Caco-2 (cell line): ENCODE measurements around the gene PPP1R2. TPM values are rescaled to one million over a fixed set of nuclear protein-coding genes. Genes with fewer than 3 reads are reported as not detected.

Experiments used
- BruUV-seq: library from RNA; stranded (reverse); fragments of 400-500 nt; replicated peaks from 2 replicates; lab custom pipeline; 2021; lab: Mats Ljungman, UMichigan
- CTCF ChIA-PET: fragments of 300-600 bp; sonication (Branson Sonifier 250); formaldehyde crosslinking; loops from one replicate; lab custom pipeline; 2022; ENCODE audit warnings: antibody characterized with exemption; lab: Charles Lee
- POLR2A ChIA-PET: fragments of 300-600 bp; sonication (Branson Sonifier 250); formaldehyde crosslinking; loops from one replicate; lab custom pipeline; 2022; ENCODE audit warnings: antibody characterized with exemption; lab: Charles Lee
- DNase-seq, 2 experiments: peaks; one replicate each; pipeline versions ENCODE4 v3.0.0 to v3.0.0-alpha.2; 2020 to 2022
- H3K27me3 ChIP-seq: replicated peaks from 2 replicates; pipeline ENCODE4 v1.6.0; 2011; ENCODE audit warnings: low read length; ENCODE audit not compliant: control insufficient read depth, insufficient read depth
- H3K36me3 ChIP-seq: 2 replicates; pipeline ENCODE4 v1.5.1; 2011; ENCODE audit warnings: low read length; ENCODE audit not compliant: control insufficient read depth, insufficient read depth
- H3K4me1 ChIP-seq: fragments of 250-450 bp; sonication (Bioruptor Pico); 2 replicates; pipeline ENCODE4 v1.5.1; 2020; ENCODE audit warnings: mild to moderate bottlenecking
- H3K4me3 ChIP-seq: 2 replicates; pipeline ENCODE4 v1.5.1; 2011; ENCODE audit warnings: low read depth, mild to moderate bottlenecking, control low read depth, low read length
- H3K9me3 ChIP-seq: fragments of 250-450 bp; sonication (Bioruptor Pico); 2 replicates; pipeline ENCODE4 v1.5.1; 2020; ENCODE audit warnings: mild to moderate bottlenecking, moderate library complexity
- H3K27ac Mint-ChIP-seq: one replicate; pipeline ENCODE4 v1.8.0; 2022; ENCODE audit warnings: mixed read lengths; ENCODE audit not compliant: unreplicated experiment
- H3K27me3 Mint-ChIP-seq: one replicate; pipeline ENCODE4 v1.8.0; 2022; ENCODE audit warnings: mixed read lengths; ENCODE audit not compliant: insufficient read depth, unreplicated experiment
- H3K36me3 Mint-ChIP-seq: one replicate; pipeline ENCODE4 v1.8.0; 2022; ENCODE audit warnings: mild to moderate bottlenecking, mixed read lengths; ENCODE audit not compliant: insufficient read depth, unreplicated experiment
- H3K4me1 Mint-ChIP-seq: one replicate; pipeline ENCODE4 v1.8.0; 2022; ENCODE audit warnings: low read depth, mixed read lengths; ENCODE audit not compliant: unreplicated experiment
- H3K4me3 Mint-ChIP-seq: one replicate; pipeline ENCODE4 v1.8.0; 2022; ENCODE audit warnings: mild to moderate bottlenecking, moderate library complexity, mixed read lengths; ENCODE audit not compliant: unreplicated experiment
- H3K9me3 Mint-ChIP-seq: one replicate; pipeline ENCODE4 v1.8.0; 2022; ENCODE audit warnings: mixed read lengths; ENCODE audit not compliant: unreplicated experiment
- CTCF ChIP-seq, 2 experiments: fragments of 200-600 bp in 1 of 2; IDR thresholded peaks; 1 replicate in 1 of 2; 2 replicates in 1 of 2; pipeline versions ENCODE4 v1.5.1 to v1.8.0; 2011 to 2022; ENCODE audit warnings: antibody characterized with exemption in 1 of 2, control low read depth in 1 of 2, inconsistent platforms in 1 of 2, low read depth in 1 of 2, low read length in 1 of 2, mild to moderate bottlenecking in 1 of 2, moderate library complexity in 1 of 2; ENCODE audit not compliant: insufficient read depth in 1 of 2, severe bottlenecking in 1 of 2, unreplicated experiment in 1 of 2
- intact Hi-C: fragments of 100-400 bp; cut with micrococcal nuclease; formaldehyde crosslinking; loops from one replicate; pipeline ENCODE4 v1.10.0; 2022; ENCODE audit not compliant: unreplicated experiment
- total RNA-seq: library from RNA; stranded (reverse); gene quantifications from 2 replicates; pipeline ENCODE4 v1.2.3, GENCODE V29; 2022

PPP1R2 gene
- total RNA-seq, 1 experiment from 2014 or later = 150 TPM

GRCh38 chr3:195542316-195542697 lies 818 bp downstream of the PPP1R2 start:
- no TSS peak for BruUV-seq
- ChIA-PET CTCF (interaction anchor here (0.6 to 2.5 kb wide), 3 partner anchors 20 to 271 kb away, joined by 3 to 13 read pairs (median 3); partner anchors contain the start of gene XXYLT1), POLR2A (interaction anchor here (0.5 to 1.9 kb wide), 4 partner anchors 10 to 268 kb away, joined by 3 to 6 read pairs (median 3); no protein-coding TSS in a partner anchor)
- H3K9me3 ChIP-seq = no peaks in the 10 kb centered on the region
- peaks cover 16% of the 10 kb centered on the region for H3K36me3 Mint-ChIP-seq
- intact Hi-C loops = no loop called here
- no peaks in the 10 kb centered on the region for H3K9me3 Mint-ChIP-seq
- peaks cover 24% of the 10 kb centered on the region for H3K4me1 Mint-ChIP-seq
- H3K4me1 ChIP-seq = peaks cover 59% of the 10 kb centered on the region
- no peaks in the 10 kb centered on the region for H3K36me3 ChIP-seq
- peak overlapping the region; percentile 67 for H3K27ac Mint-ChIP-seq
- no peaks in the 10 kb centered on the region for H3K27me3 Mint-ChIP-seq
- H3K4me3 Mint-ChIP-seq = peak overlapping the region; percentile 67
- peak overlapping the region; percentile 79 for H3K4me3 ChIP-seq
- no peaks in the 10 kb centered on the region for H3K27me3 ChIP-seq
- DNase-seq = no peak
- TF ChIP-seq CTCF (IDR thresholded peaks at IDR 0.05; ENCODE audit: insufficient read depth in 1 of 2, low read depth in 1 of 2, low read length in 1 of 2, severe bottlenecking in 1 of 2, unreplicated experiment in 1 of 2) = no peak

- no peaks in the 10 kb centered on the region for H3K27me3 Mint-ChIP-seq
- ChIA-PET CTCF (no interaction called here), POLR2A (no interaction called here)
- no peak for DNase-seq
- peaks cover 11% of the 10 kb centered on the region for H3K4me1 Mint-ChIP-seq
- no peaks in the 10 kb centered on the region for H3K9me3 Mint-ChIP-seq
- peak overlapping the region; percentile 67 for H3K4me3 Mint-ChIP-seq
- H3K36me3 Mint-ChIP-seq = peaks cover 21% of the 10 kb centered on the region
- Histone ChIP-seq H3K9me3 (no peaks in the 10 kb centered on the region), H3K36me3 (no peaks in the 10 kb centered on the region), H3K4me3 (peak overlapping the region; percentile 14; the same call in 1 of the 2 replicates), H3K4me1 (peaks cover 41% of the 10 kb centered on the region), H3K27me3 (no peaks in the 10 kb centered on the region)
- intact Hi-C loops = no loop called here
- no TSS peak for BruUV-seq
- TF ChIP-seq CTCF (IDR thresholded peaks at IDR 0.05; ENCODE audit: insufficient read depth in 1 of 2, low read depth in 1 of 2, low read length in 1 of 2, severe bottlenecking in 1 of 2, unreplicated experiment in 1 of 2) = no peak
- H3K27ac Mint-ChIP-seq = no peak overlapping the region
Observed at GRCh38 chr3:195540511-195540910, 2.6 kb downstream of the PPP1R2 start.

GRCh38 chr3:195540027-195540426 lies 3.1 kb downstream of the PPP1R2 start:
- Histone ChIP-seq H3K4me3 (no peak overlapping the region), H3K9me3 (no peaks in the 10 kb centered on the region), H3K36me3 (no peaks in the 10 kb centered on the region), H3K4me1 (peaks cover 39% of the 10 kb centered on the region), H3K27me3 (no peaks in the 10 kb centered on the region)
- no peak for TF ChIP-seq CTCF (IDR thresholded peaks at IDR 0.05; ENCODE audit: insufficient read depth in 1 of 2, low read depth in 1 of 2, low read length in 1 of 2, severe bottlenecking in 1 of 2, unreplicated experiment in 1 of 2)
- H3K27ac Mint-ChIP-seq = no peak overlapping the region
- peaks cover 26% of the 10 kb centered on the region for H3K36me3 Mint-ChIP-seq
- intact Hi-C loops = no loop called here
- no peaks in the 10 kb centered on the region for H3K27me3 Mint-ChIP-seq
- peaks cover 16% of the 10 kb centered on the region for H3K4me1 Mint-ChIP-seq
- CTCF ChIA-PET = no interaction called here
- H3K4me3 Mint-ChIP-seq = peak overlapping the region; percentile 67
- POLR2A ChIA-PET = no interaction called here
- no peak for DNase-seq
- no peaks in the 10 kb centered on the region for H3K9me3 Mint-ChIP-seq
- no TSS peak for BruUV-seq
